ENCODE results near the gene PRPH.

Gene PRPH

DNA sequence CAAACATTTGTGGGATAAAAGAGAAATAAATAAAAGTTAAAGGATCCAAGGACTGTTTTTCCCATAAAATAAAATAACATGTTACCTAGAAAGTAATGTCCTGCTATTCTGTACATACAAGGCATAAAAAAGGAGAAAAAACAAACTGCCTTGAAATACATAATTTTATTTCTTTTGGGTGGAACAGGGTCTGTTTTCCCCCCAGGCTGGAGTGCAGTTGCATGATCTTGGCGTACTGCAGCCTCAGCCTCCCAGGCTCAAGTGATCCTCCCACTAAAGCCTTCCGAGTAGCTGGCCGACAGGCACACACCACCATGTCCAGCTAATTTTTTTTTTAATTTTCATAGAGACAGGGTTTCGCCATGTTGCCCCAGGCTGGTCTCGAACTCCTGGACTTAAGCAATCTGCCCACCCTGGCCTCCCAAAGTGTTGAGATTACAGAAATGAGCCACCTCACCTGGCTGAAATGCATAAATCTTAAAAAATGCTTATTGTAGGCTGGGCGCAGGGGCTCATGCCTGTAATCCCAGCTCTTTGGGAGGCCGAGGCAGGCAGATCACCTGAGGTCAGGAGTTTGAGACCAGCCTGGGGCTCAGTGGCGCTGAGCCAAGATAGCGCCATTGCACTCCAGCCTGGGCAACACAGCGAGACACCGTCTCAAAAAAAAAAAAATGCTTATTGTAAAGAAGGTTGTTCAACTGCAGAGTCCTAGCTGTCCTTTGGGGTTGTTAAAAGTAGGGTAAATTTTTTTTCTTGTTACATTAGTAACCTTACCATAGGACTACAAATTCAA is 34.2 kb upstream of the PRPH start:
- H3F3A ChIP-seq (ENCODE audit: insufficient read depth, low read length), result peaks cover 12% of the 10 kb centered on the region
- TF ChIP-seq, protein P1, sequence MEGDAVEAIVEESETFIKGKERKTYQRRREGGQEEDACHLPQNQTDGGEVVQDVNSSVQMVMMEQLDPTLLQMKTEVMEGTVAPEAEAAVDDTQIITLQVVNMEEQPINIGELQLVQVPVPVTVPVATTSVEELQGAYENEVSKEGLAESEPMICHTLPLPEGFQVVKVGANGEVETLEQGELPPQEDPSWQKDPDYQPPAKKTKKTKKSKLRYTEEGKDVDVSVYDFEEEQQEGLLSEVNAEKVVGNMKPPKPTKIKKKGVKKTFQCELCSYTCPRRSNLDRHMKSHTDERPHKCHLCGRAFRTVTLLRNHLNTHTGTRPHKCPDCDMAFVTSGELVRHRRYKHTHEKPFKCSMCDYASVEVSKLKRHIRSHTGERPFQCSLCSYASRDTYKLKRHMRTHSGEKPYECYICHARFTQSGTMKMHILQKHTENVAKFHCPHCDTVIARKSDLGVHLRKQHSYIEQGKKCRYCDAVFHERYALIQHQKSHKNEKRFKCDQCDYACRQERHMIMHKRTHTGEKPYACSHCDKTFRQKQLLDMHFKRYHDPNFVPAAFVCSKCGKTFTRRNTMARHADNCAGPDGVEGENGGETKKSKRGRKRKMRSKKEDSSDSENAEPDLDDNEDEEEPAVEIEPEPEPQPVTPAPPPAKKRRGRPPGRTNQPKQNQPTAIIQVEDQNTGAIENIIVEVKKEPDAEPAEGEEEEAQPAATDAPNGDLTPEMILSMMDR (IDR thresholded peaks at IDR 0.05; ENCODE audit: low read length), result no peak
- TF ChIP-seq EZH2phosphoT487 (IDR thresholded peaks at IDR 0.05; ENCODE audit: low read length) (no peak), EZH2 (optimal IDR thresholded peaks at IDR 0.05; ENCODE audit: low read depth, low read length) (no peak)
- no peaks in the 10 kb centered on the region for H3K9me2 ChIP-seq (replicated peaks; ENCODE audit: insufficient read depth, low read length)
- no peaks in the 10 kb centered on the region for H3K36me3 ChIP-seq (replicated peaks; ENCODE audit: insufficient read depth, low read length)
- H3K27ac ChIP-seq (ENCODE audit: low read length), result no peak overlapping the region
- H3K9ac ChIP-seq (ENCODE audit: low read length), result no peak overlapping the region
- no peaks in the 10 kb centered on the region for H4K20me1 ChIP-seq (ENCODE audit: insufficient read depth, low read length)
- H3K4me3 ChIP-seq (ENCODE audit: low read length), result no peak overlapping the region
- peaks cover 7% of the 10 kb centered on the region for H3K4me1 ChIP-seq (ENCODE audit: low read length)
- H3K9me3 ChIP-seq (replicated peaks; ENCODE audit: insufficient read depth, low read length), result no peaks in the 10 kb centered on the region
- H2AFZ ChIP-seq (ENCODE audit: low read length), result no peak overlapping the region
- no peak for DNase-seq
- no peak overlapping the region for H3K4me2 ChIP-seq (ENCODE audit: low read depth, low read length)
- no peaks in the 10 kb centered on the region for H3K27me3 ChIP-seq (replicated peaks; ENCODE audit: insufficient read depth, low read length)
- H3K79me2 ChIP-seq (ENCODE audit: low read length), result peaks cover 16% of the 10 kb centered on the region

DNA sequence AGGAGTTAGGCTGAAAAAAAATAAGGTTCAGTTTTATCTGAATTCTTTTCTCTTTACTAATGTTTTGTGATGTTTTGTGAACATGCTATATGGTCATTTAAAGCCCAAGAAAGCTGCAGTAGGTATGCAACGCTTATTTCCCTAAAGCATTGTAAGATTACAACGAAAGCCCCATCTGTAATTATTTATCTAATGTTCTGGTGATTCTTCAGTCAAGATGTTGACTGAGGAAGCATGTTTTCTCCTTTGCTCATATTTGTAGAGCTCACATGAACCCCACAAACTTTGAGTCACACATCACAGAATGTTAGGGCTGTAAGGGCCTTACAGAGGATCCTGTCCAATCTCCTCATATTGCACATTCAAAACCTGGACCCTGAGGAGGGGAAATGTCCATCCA is 33.2 kb upstream of the PRPH start:
- Histone ChIP-seq H3K4me1 (ENCODE audit: low read length) (peaks cover 11% of the 10 kb centered on the region), H3F3A (ENCODE audit: insufficient read depth, low read length) (peaks cover 14% of the 10 kb centered on the region), H3K9ac (ENCODE audit: low read length) (no peak overlapping the region), H3K27me3 (replicated peaks; ENCODE audit: insufficient read depth, low read length) (no peaks in the 10 kb centered on the region), H3K4me3 (ENCODE audit: low read length) (no peak overlapping the region), H3K9me3 (replicated peaks; ENCODE audit: insufficient read depth, low read length) (no peaks in the 10 kb centered on the region), H3K4me2 (ENCODE audit: low read depth, low read length) (no peak overlapping the region), H3K79me2 (ENCODE audit: low read length) (peaks cover 25% of the 10 kb centered on the region), H3K27ac (ENCODE audit: low read length) (no peak overlapping the region), H3K36me3 (replicated peaks; ENCODE audit: insufficient read depth, low read length) (no peaks in the 10 kb centered on the region), H4K20me1 (ENCODE audit: insufficient read depth, low read length) (0 out of 2 replicates have a peak, but pooled peaks cover 3% of the 10 kb centered on the region), H3K9me2 (replicated peaks; ENCODE audit: insufficient read depth, low read length) (no peaks in the 10 kb centered on the region), H2AFZ (ENCODE audit: low read length) (no peak overlapping the region)
- TF ChIP-seq EZH2 (optimal IDR thresholded peaks at IDR 0.05; ENCODE audit: low read depth, low read length) (no peak), EZH2phosphoT487 (IDR thresholded peaks at IDR 0.05; ENCODE audit: low read length) (no peak)
- TF ChIP-seq, protein P1 (IDR thresholded peaks at IDR 0.05; ENCODE audit: low read length), result no peak
- no peak for DNase-seq

DNA sequence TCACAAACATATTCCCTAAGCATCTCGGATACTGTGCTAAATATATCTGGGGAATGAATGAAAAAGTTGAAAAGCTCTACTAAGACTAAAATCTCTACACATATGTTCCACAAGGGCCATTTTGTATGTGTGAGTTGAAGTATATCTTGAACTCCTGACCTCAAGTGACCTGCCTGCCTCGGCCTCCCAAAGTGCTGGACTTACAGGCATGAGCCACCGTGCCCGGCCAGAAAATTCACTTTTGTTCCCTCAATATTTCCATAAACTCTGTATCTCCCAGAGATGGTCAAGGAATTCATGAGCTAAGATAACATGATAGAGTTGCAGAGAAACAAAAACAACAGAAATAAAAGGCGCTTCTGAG is 31.6 kb upstream of the PRPH start:
- TF ChIP-seq EZH2 (optimal IDR thresholded peaks at IDR 0.05; ENCODE audit: low read depth, low read length) (no peak), EZH2phosphoT487 (IDR thresholded peaks at IDR 0.05; ENCODE audit: low read length) (no peak)
- TF ChIP-seq, protein P1 (IDR thresholded peaks at IDR 0.05; ENCODE audit: low read length), result no peak
- no peaks in the 10 kb centered on the region for H3K9me2 ChIP-seq (replicated peaks; ENCODE audit: insufficient read depth, low read length)
- no peak overlapping the region for H2AFZ ChIP-seq (ENCODE audit: low read length)
- H3K4me2 ChIP-seq (ENCODE audit: low read depth, low read length), result peak overlapping the region; percentile 62; the same call in 1 of the 2 replicates
- H3K27me3 ChIP-seq (replicated peaks; ENCODE audit: insufficient read depth, low read length), result no peaks in the 10 kb centered on the region
- DNase-seq, result no peak
- H4K20me1 ChIP-seq (ENCODE audit: insufficient read depth, low read length), result peaks cover 5% of the 10 kb centered on the region; the same call in 1 of the 2 replicates
- H3K9me3 ChIP-seq (replicated peaks; ENCODE audit: insufficient read depth, low read length), result no peaks in the 10 kb centered on the region
- H3K79me2 ChIP-seq (ENCODE audit: low read length), result peaks cover 41% of the 10 kb centered on the region
- no peak overlapping the region for H3K4me3 ChIP-seq (ENCODE audit: low read length)
- H3K4me1 ChIP-seq (ENCODE audit: low read length), result peaks cover 14% of the 10 kb centered on the region
- H3F3A ChIP-seq (ENCODE audit: insufficient read depth, low read length), result peaks cover 18% of the 10 kb centered on the region
- no peak overlapping the region for H3K9ac ChIP-seq (ENCODE audit: low read length)
- H3K27ac ChIP-seq (ENCODE audit: low read length), result no peak overlapping the region
- 0 out of 2 replicates have a peak, but pooled peaks cover 3% of the 10 kb centered on the region for H3K36me3 ChIP-seq (replicated peaks; ENCODE audit: insufficient read depth, low read length)

Measured in MM.1S (cell line).